ENCODE data around the gene UGT1A7.
"Not testable (repeated sequence)": the region's sequence is repeated elsewhere in the genome, so short reads cannot be mapped to it uniquely, and the experiment has no call there.

The UGT1A7 gene

GRCh38 chr2:233681521-233682099, at the start of gene UGT1A7:
UGT1A7 (plus strand) TSS chr2:233681901; CDS start chr2:233681938, 37 bp downstream.
- DNase-seq, result no peak

DNA sequence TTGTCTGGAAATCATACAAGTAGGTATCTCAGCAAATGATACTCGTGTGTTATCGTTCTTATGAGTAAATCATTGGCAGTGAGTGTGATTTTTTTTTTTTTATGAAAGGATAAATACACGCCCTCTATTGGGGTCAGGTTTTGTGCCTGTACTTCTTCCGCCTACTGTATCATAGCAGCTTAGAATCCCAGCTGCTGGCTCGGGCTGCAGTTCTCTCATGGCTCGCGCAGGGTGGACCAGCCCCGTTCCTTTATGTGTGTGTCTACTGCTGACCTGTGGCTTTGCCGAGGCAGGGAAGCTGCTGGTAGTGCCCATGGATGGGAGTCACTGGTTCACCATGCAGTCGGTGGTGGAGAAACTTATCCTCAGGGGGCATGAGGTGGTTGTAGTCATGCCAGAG, 45.4 kb upstream of the UGT1A7 start, which contains the start of gene UGT1A10:
Gene UGT1A10 (plus strand): TSS at position 143 of the 400 bp plus-strand sequence. CDS start 75 bp downstream, at position 218.
- not testable (repeated sequence) for DNase-seq

DNA sequence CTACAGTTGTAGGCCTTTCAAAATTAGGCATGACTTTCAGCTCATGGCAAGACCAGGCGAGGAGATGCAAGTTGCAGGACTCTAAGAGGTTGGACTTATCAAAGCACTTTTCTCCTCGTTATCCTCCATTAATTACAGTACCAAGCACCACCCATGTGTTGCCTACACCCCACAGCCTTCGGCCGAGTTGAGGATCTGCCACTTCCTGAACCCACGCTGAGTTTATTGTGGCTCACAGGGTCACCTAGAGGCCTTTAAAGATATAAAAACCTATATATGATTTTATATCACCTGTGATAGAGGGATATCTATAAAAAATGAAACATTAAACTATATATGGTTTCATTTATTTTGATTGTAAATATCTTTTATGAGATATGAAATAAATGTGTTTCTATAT, 42.9 kb upstream of the UGT1A7 start:
- DNase-seq, result no peak

DNA sequence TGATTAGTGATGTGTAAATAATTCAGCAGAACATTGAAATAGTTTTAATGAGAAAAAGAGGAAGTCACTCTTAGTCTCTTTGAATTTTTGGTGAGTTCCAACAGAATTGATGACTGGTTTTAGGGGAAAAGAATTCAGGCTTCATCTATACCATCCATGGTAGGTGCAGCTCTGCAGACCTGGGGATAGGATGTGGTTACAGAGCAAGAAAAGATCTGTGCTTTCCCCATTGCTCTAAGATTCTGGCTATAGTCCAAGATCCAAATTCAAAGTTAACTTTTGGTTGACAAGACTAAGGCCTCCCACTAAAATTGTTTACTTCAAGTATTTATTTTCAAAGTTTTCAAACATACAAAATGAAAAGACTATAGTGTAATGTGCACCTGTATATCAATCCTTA, 41.8 kb upstream of the UGT1A7 start:
- no peak for DNase-seq

DNA sequence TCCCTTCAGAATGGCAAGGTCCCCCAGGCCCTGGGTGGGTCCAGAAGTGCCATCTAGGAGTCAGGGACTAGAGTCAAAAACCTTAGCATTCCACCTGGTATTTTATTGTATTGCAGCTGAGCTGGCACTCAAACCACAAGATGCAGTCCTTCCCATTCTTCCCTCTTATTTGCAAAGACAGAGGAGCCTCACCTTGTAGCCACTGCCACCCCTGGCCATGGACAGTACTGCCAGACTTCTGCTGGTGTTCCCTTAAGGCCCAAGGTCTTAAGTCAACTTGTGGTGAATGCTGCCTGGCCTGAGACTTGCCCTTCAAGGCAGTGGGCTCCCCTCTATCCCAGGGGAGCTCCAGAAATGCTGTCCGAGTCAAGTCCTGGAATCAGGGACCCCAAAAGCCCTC, 38.6 kb upstream of the UGT1A7 start:
- DNase-seq, result no peak

- DNase-seq, result not testable (repeated sequence)
Measured at GRCh38 chr2:233646033-233646432, 35.7 kb upstream of the UGT1A7 start.

DNA sequence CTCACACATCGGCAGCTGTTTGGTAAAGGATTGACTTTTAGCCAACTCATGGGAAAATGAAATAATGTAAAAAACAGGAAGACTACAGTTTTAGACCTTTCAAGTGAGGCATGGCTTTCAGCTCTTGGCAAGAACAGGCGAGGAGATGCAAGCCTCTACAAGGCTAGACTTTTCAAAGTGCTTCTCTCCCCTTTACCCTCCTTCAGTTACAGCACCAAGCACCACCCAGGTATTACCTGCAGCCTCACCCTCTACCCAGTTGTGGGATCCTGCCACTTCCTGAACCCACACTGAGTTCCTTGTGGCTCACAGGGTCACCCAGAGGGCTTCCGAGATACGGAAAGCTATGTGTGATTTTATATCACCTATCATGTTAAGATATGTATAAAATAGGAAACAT, 30.7 kb upstream of the UGT1A7 start:
- no peak for DNase-seq

GRCh38 chr2:233651430-233651829, 30.3 kb upstream of the UGT1A7 start:
- DNase-seq, result no peak

- no peak for DNase-seq
Measured at GRCh38 chr2:233654501-233654900, 27.2 kb upstream of the UGT1A7 start.

- no peak for DNase-seq
Measured at GRCh38 chr2:233655043-233655442, 26.7 kb upstream of the UGT1A7 start.

GRCh38 chr2:233655943-233656342, 25.8 kb upstream of the UGT1A7 start:
- DNase-seq, result not testable (repeated sequence)

- DNase-seq, result no peak
Measured at GRCh38 chr2:233656443-233656842, 25.3 kb upstream of the UGT1A7 start.

DNA sequence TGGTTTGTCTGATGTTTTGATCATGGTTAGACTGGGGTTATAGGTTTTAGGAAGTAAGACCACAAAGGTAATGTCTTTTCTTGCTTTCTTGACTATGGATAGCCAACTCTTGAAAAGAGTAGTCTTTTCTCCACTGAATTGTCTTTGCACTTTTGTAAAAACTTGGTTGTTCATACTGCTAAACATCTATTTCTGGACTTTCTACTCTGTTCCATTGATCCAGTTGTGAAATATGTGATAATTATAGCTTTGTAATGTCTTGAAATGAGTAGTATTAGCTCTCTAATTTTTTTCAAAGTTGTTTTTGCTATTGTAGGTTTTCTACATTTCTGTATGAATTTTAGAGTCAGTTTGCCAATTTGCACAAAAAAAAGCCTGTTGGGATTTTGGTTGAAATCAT, 23.1 kb upstream of the UGT1A7 start:
- DNase-seq, result no peak

- no peak for DNase-seq
Measured at GRCh38 chr2:233663911-233664310, 17.8 kb upstream of the UGT1A7 start.

- no peak for DNase-seq
Measured at GRCh38 chr2:233668605-233669260, 13.0 kb upstream of the UGT1A7 start.

DNA sequence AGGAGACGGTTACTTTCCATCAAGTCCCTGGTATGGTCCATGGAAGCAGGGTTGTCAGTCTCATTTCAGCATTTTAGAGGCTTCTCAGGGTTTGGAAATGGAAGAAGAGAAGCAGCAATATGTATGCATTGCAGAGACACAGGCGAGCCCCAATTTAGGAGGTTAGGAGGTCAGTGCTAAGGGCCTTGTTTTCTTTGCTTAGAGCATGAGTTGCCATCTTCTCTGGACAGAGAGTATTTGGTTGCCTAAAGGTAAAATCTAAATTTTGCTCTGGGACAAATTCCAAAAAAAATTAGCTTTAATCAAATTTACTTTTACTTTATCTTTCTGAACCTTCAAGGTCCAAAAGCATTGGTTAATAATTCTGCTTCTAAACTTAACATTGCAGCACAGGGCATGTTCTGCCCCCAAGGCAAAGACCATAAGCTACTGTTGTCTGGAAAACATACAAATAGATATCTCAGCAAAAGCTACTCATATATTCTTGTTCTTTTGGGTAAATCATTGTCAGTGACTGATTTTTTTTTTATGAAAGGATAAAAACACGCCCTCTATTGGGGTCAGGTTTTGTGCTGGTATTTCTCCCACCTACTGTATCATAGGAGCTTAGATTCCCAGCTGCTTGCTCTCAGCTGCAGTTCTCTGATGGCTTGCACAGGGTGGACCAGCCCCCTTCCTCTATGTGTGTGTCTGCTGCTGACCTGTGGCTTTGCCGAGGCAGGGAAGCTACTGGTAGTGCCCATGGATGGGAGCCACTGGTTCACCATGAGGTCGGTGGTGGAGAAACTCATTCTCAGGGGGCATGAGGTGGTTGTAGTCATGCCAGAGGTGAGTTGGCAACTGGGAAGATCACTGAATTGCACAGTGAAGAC, 10.2 kb upstream of the UGT1A7 start, which contains the start of gene UGT1A9:
Gene UGT1A9 (plus strand): TSS at position 609 of the 872 bp plus-strand sequence. CDS start 37 bp downstream, at position 646.
- DNase-seq, result no peak

- no peak for DNase-seq
Measured at GRCh38 chr2:233672886-233673285, 8.8 kb upstream of the UGT1A7 start.

DNA sequence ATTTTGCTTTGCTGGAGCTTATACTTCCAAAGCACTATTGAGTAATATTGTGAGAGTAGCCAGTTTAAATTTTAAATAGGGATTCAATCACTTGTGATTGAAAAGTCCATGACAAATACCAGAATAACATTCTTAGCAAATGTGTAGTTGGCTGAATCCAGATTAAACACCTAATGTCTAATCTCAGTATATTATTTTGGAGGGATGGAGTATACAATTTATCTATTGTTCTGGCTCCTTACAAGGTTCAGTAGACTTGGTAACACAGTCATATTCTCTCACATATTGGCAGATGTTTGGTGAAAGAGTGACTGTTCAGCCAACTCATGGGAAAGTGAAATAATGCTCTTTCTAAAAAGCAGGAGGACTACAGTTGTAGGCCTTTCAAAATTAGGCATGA, 7.8 kb upstream of the UGT1A7 start:
- DNase-seq, result no peak

DNA sequence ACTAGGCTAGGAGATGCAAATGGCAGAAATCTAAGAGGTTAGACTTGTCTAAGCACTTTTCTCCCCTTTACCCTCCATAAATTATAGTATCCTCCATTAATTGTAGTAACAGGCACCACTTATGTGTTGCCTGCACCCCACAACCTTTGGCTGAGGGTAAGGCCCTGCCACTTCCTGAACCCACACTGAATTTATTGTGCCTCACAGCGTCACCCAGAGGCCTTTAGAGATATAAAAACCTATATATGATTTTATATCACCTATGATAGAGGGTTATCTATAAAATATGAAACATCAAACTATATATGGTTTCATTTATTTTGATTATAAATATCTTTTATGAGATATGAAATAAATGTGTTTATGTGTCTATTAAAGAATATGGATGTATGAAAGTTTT, 7.4 kb upstream of the UGT1A7 start:
- no peak for DNase-seq

DNA sequence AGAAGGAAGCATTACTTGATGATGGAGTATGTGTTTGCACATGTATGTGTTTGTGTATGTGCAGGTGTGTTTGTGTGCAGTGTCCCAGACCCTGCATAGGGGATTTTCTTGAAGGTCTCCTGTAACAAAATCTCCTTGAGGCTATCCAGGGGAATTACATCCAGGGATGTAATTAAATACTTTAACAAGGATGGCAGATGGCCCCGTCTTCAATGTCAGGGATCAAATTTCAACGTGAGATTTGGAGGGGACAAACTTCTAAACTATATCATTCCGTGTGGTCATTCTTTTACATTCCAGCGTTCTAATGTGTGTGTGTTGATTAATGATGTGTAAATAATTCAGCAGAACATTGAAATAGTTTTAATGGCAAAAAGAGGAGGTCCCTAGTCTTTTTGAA, 6.7 kb upstream of the UGT1A7 start:
- DNase-seq, result no peak

GRCh38 chr2:233676046-233676445, 5.7 kb upstream of the UGT1A7 start:
- no peak for DNase-seq

GRCh38 chr2:233679196-233679595, 2.5 kb upstream of the UGT1A7 start:
- no peak for DNase-seq

GRCh38 chr2:233680361-233681045, 1.2 kb upstream of the UGT1A7 start:
- no peak for DNase-seq
